Effector memory CD4-positive, alpha-beta T cell (primary cell): ENCODE measurements around the gene LRRC28.

Experiments used
- DNase-seq, 3 donors: peaks; one replicate each; pipeline ENCODE4 v3.0.0-alpha.2; 2020
- H3K27ac ChIP-seq: 2 replicates; pipeline ENCODE4 v1.7.0; 2013; ENCODE audit warnings: mild to moderate bottlenecking, low read length, moderate library complexity; ENCODE audit not compliant: insufficient read depth, poor library complexity, severe bottlenecking
- H3K27me3 ChIP-seq: replicated peaks from 2 replicates; pipeline ENCODE4 v1.7.0; 2013; ENCODE audit warnings: mild to moderate bottlenecking, low read length; ENCODE audit not compliant: insufficient read depth, control insufficient read depth, poor library complexity, severe bottlenecking
- H3K36me3 ChIP-seq: 2 replicates; pipeline ENCODE4 v1.7.0; 2013; ENCODE audit warnings: mild to moderate bottlenecking, low read length, moderate library complexity; ENCODE audit not compliant: control insufficient read depth, insufficient read depth
- H3K4me1 ChIP-seq: 2 replicates; pipeline ENCODE4 v1.7.0; 2013; ENCODE audit warnings: low read length, mild to moderate bottlenecking; ENCODE audit not compliant: control insufficient read depth, insufficient read depth, poor library complexity, severe bottlenecking
- H3K4me3 ChIP-seq: 2 replicates; pipeline ENCODE4 v1.7.0; 2013; ENCODE audit warnings: low read length, low read depth, mild to moderate bottlenecking; ENCODE audit not compliant: insufficient read depth, poor library complexity, severe bottlenecking
- H3K9me3 ChIP-seq: 2 replicates; pipeline ENCODE4 v1.7.0; 2013; ENCODE audit warnings: mild to moderate bottlenecking, low read length, moderate library complexity; ENCODE audit not compliant: control insufficient read depth

LRRC28 gene

DNA sequence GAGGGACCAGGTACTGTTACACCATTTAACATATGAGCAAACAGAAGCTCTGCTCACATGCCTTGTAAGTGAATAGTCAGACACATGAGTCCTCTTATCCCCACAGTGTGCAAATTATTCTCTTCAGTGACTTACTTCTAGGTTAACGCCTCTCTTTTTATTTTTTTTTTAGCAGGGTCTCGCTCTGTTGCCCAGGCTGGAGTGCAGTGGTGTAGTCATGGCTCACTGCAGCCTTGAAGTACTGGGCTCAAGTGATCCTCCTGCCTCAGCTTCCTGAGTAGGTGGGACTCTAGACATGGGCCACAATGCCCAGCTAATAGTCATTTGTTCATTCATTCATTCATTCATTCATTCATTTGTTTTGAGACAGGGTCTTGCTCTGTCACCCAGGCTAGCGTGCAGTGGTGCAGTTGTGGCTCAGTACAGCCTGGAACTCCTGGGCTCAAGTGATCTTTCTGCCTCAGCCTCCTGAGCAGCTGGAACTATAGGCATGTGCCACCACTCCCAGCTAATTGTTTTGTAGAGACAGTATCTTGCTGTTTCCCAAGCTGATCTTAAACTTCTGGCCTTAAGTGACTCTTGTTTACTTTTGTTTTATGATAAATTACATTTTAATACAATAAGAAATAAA lies 94.7 kb downstream of the LRRC28 start:
- no peak for DNase-seq

GRCh38 chr15:99347574-99347973 lies 96.3 kb downstream of the LRRC28 start:
- Histone ChIP-seq H3K4me3 (no peak overlapping the region), H3K4me1 (no peaks in the 10 kb centered on the region), H3K27ac (no peak overlapping the region), H3K36me3 (no peaks in the 10 kb centered on the region), H3K9me3 (no peaks in the 10 kb centered on the region), H3K27me3 (no peaks in the 10 kb centered on the region)
- DNase-seq = no peak

More for the DNA sequence above, 94.7 kb downstream of the LRRC28 start:
- no peaks in the 10 kb centered on the region for H3K9me3 ChIP-seq
- H3K4me1 ChIP-seq = no peaks in the 10 kb centered on the region
- no peaks in the 10 kb centered on the region for H3K27me3 ChIP-seq
- no peaks in the 10 kb centered on the region for H3K36me3 ChIP-seq
- H3K4me3 ChIP-seq = no peak overlapping the region
- no peak overlapping the region for H3K27ac ChIP-seq

DNA sequence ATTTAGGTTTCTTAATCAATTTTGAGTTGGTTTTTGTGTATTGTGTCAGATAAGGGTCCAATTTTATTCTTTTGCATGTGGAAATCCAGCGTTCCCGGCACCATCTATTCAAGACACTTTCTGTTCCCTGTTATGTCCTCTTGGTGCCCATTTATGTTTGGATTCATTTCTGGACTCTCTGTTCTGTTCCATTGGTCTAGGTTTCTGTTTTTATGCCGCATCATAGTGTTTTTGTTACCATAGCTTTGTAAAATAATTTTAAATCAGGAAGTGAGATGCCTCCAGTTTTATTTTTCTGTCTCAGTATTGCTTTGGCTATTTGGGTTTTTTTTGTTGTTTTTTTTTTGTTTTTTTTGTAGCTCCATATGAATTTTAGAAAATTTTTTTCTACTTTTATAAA lies 97.1 kb downstream of the LRRC28 start:
- no peak for DNase-seq
- no peaks in the 10 kb centered on the region for H3K27me3 ChIP-seq
- H3K4me3 ChIP-seq = no peak overlapping the region
- H3K9me3 ChIP-seq = no peaks in the 10 kb centered on the region
- no peak overlapping the region for H3K27ac ChIP-seq
- H3K4me1 ChIP-seq = no peaks in the 10 kb centered on the region
- no peaks in the 10 kb centered on the region for H3K36me3 ChIP-seq

DNA sequence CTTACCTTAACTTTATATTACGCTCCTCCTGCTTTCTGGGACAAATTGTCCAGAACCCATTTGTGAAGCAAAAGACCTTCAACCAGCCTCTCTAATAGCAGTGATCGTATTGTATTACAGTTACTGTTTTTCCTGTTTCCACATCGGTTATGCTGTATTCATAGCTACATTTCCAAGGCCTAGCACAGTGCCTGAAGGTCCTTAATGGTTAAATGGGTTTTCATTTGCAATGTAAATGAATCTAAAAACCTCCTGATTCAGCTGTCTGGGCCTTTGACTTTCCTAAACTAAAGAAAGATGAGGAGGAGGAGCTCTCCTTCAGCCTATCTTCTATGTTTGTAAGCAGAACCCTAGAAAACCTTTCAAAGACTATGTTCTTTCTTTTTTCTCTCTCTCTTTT lies 99.1 kb downstream of the LRRC28 start:
- H3K9me3 ChIP-seq = no peaks in the 10 kb centered on the region
- H3K27ac ChIP-seq = no peak overlapping the region
- DNase-seq = no peak
- H3K27me3 ChIP-seq = no peaks in the 10 kb centered on the region
- no peaks in the 10 kb centered on the region for H3K4me1 ChIP-seq
- H3K36me3 ChIP-seq = no peaks in the 10 kb centered on the region
- no peak overlapping the region for H3K4me3 ChIP-seq

DNA sequence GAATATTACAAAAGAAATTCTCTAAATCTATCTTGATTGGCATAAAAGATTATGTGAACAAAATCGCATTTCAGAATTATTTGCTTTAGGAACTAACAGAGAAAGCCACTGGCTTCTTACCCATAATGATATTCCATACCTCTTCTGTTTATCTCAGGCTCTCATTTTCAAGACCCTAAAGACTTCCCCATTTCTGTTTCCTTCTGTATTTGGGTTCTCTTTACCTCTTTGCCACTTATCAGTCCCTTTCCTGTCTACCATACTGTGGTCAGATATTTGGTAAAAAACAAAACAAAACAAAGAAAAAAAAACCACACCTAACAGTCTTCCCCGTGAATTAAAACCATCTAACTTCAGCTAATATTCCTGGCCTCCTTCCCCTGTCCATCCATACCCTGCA lies 108.5 kb downstream of the LRRC28 start:
- no peak overlapping the region for H3K4me3 ChIP-seq
- H3K9me3 ChIP-seq = no peaks in the 10 kb centered on the region
- H3K27ac ChIP-seq = no peak overlapping the region
- no peaks in the 10 kb centered on the region for H3K36me3 ChIP-seq
- no peaks in the 10 kb centered on the region for H3K27me3 ChIP-seq
- no peak for DNase-seq
- H3K4me1 ChIP-seq = no peaks in the 10 kb centered on the region

DNA sequence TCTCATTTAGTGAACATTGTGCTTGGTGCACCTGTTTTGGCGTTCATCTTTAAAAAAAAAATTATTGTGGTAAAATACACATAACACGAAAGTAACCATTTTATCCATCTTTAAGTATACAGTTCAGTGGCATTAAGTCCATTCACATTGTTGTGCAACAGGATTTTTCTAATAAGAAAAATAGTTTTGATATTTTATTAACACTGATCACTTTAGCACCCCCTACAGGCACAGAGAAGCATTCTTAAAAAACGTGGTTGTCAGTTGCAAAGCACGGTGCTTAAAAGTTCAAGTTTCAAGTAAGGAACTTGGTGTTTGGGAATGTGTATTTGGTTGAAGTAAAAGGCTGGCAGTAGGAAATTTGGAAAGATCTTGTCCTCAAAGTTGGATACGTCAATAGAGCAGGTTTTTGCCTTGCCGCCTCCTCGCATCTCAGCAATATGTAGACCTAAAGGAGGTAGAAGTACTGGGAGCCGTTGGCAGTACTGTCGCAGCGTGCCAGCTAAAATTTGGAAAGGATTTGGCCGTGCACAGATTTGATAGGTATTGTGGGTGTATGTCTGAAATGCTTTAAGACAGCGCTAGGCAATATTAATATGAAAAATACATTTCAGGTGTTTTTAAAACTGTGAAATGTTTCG lies 110.4 kb downstream of the LRRC28 start:
- no peaks in the 10 kb centered on the region for H3K27me3 ChIP-seq
- H3K4me3 ChIP-seq = no peak overlapping the region
- no peaks in the 10 kb centered on the region for H3K36me3 ChIP-seq
- DNase-seq = no peak
- no peak overlapping the region for H3K27ac ChIP-seq
- no peaks in the 10 kb centered on the region for H3K9me3 ChIP-seq
- H3K4me1 ChIP-seq = no peaks in the 10 kb centered on the region

DNA sequence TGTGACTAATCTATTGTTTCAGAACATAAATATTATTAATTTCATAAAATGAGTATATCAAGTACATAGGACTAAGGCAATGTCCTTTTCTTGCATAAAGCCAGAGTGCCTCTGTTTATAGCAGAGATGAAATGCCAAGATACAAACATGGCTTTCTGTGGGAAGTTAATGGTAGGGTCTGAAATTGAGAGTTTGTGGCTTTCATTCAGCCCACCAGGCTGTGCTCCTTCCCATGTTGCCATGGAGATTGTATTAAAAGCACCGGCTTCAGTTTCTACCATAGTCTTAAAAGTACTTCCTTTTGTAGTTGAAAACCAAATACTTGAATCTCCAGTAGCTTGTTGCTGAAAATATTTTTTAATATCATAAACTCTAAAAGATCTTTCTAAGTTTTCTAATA lies 114.0 kb downstream of the LRRC28 start:
- no peak overlapping the region for H3K27ac ChIP-seq
- no peaks in the 10 kb centered on the region for H3K27me3 ChIP-seq

GRCh38 chr15:99366013-99366412 lies 114.7 kb downstream of the LRRC28 start:
- no peak for DNase-seq
- no peaks in the 10 kb centered on the region for H3K27me3 ChIP-seq
- H3K27ac ChIP-seq = no peak overlapping the region
- H3K36me3 ChIP-seq = peaks cover 4% of the 10 kb centered on the region
- no peak overlapping the region for H3K4me3 ChIP-seq
- no peaks in the 10 kb centered on the region for H3K4me1 ChIP-seq
- H3K9me3 ChIP-seq = no peaks in the 10 kb centered on the region

More for the DNA sequence above, 114.0 kb downstream of the LRRC28 start:
- DNase-seq = no peak
- peaks cover 4% of the 10 kb centered on the region for H3K36me3 ChIP-seq
- H3K4me3 ChIP-seq = no peak overlapping the region
- no peaks in the 10 kb centered on the region for H3K9me3 ChIP-seq
- H3K4me1 ChIP-seq = no peaks in the 10 kb centered on the region

DNA sequence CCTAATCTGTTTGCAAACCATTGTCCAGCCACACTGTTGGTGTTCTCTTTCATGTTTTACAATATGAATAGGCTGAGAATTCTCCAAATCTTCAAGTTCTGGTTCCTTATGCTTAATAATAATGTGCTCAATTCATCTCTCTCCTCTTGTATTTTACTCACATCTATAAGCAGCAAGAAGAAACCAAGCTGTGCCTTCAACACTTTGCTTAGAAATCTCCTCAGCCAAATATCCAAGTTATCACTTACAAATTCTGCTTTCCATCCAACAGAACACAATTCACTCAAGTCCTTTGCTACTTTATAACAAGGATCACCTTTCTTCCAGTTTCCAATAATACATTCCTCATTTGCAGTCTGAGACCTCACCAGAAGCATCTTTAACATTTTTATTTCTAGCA lies 117.5 kb downstream of the LRRC28 start:
- no peak for DNase-seq
- Histone ChIP-seq H3K4me1 (peaks cover 2% of the 10 kb centered on the region), H3K4me3 (no peak overlapping the region), H3K27me3 (no peaks in the 10 kb centered on the region), H3K9me3 (no peaks in the 10 kb centered on the region), H3K27ac (no peak overlapping the region), H3K36me3 (peaks cover 4% of the 10 kb centered on the region)

GRCh38 chr15:99369196-99369595 lies 117.9 kb downstream of the LRRC28 start:
- DNase-seq = no peak
- Histone ChIP-seq H3K36me3 (peaks cover 4% of the 10 kb centered on the region), H3K4me1 (peaks cover 2% of the 10 kb centered on the region), H3K9me3 (no peaks in the 10 kb centered on the region), H3K27me3 (no peaks in the 10 kb centered on the region), H3K4me3 (no peak overlapping the region), H3K27ac (no peak overlapping the region)
